ENCODE data around the gene ALG14.
"Not testable (repeated sequence)": the region's sequence is repeated elsewhere in the genome, so short reads cannot be mapped to it uniquely, and the experiment has no call there.

ALG14 gene

DNA sequence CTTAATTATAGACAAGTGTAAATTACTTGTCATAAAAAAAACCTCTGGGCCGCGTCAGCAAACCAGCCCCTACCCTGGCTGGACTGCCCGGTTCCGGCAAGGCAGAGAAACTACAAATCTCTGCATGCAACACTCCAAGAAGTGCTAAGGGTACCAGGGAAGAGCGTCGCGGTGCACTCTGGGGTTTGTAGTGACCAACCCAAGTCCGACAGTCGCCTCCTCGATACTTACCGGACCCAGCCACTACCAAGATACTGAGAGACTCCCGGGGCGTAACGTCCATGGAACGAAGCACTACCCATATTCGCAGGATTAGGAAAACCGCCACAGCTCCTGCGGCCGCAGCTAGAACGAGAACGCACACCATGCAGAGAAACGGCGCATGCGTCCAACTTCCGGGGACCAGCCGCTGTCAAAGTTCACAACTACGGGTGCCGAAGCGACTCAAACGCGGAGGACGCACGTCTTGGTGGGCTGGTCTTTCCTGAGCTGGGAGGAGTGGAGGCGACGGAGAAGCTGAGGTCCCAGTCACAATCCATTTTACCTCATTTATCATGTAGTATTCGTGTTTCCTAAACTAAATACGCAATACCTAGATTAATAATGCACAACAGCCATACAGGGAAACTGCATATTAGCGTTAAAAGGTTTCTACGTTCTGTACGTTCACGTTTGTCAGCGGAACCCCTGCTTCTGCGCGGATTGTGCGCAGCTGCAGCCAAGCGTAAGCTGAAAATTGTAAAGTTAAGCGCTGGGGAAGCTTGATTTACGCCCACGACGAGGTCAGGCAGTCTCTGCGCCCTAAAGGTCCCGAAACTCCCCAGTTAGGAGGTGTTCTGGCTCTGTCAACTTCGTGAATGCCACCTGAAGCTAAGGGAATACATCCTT lies at the start of gene ALG14:
Gene ALG14, minus strand, starts transcription at position 420 of the 888 bp plus-strand sequence. Its CDS starts 53 bp downstream, at position 367.
- intact Hi-C loops (cut with DNase I), result loop anchor here (2.0 kb wide), 1 partner anchor 162 kb away; the partner anchor contains the start of gene RWDD3
- DNase-seq, result peak; percentile 86 to 98 (median 94)

- intact Hi-C loops (cut with DNase I), result no loop called here
- no peak for DNase-seq
These were observed 49.5 kb upstream of the ALG14 start for GRCh38 chr1:95122151-95122697.

- DNase-seq, result no peak
- intact Hi-C loops (cut with DNase I), result loop anchor here (5.0 kb wide), 1 partner anchor 113 kb away; the partner anchor contains the start of gene RWDD3
These were observed 46.5 kb upstream of the ALG14 start for GRCh38 chr1:95119273-95119672.

- no peak for DNase-seq
- intact Hi-C loops (cut with DNase I), result loop anchor here (5.0 kb wide), 1 partner anchor 114 kb away; the partner anchor contains the start of gene RWDD3
These were observed 46.0 kb upstream of the ALG14 start for GRCh38 chr1:95118710-95119109.

DNA sequence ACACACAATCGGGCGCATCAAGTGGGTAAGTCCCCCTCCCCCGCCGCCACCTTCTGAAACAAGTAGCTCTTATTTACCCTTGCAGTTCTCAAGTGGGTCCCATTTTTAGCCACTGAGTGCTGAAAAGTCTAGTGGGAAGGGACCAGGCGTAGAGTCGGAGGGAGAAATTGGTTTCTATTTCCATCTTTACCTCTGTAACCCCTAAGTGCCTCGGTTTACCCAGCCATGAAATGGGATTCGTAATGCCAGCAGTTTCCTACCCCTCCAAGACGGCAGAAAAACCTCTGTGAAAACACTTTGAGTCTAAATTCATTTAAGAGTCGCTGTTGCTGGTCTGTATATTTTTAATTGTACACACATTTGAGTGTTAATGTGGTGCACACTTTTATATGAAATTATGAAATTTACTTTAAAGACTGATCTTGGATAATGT lies 45.3 kb upstream of the ALG14 start:
- DNase-seq, result peak in 1 of 10 donors; percentile 25
- intact Hi-C loops (cut with DNase I), result loop anchor here (5.0 kb wide), 1 partner anchor 114 kb away; the partner anchor contains the start of gene RWDD3

DNA sequence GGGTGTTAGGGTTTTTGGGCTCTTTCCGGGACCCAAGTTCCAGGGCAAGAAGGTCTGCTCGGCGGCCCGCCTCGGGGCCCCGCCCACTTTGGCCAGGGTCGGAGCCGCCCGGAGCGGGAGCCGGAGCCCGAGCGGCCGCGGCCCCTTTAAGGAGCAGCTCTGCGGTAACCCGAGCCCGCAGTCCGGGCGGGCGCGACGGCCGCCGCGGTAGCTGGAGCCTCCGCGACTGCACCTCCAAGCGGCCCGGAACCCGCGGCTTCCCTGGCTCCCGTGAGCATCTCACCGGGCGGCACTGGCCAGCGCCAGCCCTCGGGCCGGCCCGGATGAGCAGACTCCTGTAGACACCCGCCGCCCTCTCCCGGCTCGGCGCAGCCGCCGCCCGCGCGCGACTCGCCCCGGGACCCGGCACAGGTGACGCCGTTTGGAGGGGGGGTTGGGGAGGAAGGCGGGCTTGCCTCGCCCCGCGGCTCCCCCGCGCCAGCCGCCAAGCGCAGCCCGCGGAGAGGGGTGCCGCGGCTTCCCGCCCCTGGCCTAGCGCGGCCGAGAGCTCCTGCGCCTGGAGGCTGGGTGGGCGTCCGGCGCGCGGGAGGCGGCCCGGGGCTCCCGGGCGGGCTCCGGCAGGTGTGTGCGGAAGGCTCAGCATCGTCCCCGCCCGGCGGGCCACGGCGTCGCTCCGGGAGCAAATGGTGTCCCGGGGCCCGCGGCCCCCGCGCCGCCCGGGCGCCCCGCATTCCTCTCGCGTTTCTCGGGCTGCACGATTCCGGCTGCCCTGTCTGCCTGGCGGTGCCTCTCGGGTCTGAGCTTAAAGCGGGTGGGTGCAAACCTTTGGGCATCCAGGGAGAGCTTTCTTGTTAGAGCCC lies 44.7 kb upstream of the ALG14 start, which contains the start of gene TLCD4:
Gene TLCD4, plus strand, starts transcription at position 149 of the 860 bp plus-strand sequence. CDS start 26,547 bp downstream, outside the sequence.
- peak; percentile 27 to 91 (median 54) for DNase-seq
- intact Hi-C loops (cut with DNase I), result loop anchor here (5.0 kb wide), 1 partner anchor 115 kb away; the partner anchor contains the start of gene RWDD3

GRCh38 chr1:95116580-95117206 lies 43.9 kb upstream of the ALG14 start:
- DNase-seq, result peak; percentile 17 to 91 (median 56)
- intact Hi-C loops (cut with DNase I), result loop anchor here (5.0 kb wide), 1 partner anchor 116 kb away; the partner anchor contains the start of gene RWDD3

DNA sequence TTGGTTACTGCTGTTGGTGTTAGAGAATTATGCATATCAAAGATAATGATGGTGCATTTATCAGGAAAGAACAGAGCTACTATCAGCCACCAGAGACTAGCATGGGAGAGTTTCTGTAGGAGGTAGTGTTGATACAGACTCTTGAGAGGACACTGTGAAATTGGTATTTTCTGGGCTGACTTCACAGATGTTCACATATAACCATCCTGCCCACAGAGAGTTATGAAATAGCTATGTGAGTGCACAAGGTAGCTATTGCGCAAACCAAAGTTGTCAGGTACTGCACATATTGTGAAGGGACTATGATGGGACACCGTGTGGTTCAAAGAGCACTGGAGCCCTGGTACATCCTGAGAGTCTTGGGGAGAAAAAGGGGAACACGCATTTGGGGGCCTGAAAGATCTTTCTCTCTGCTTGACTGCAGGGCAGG lies 43.0 kb upstream of the ALG14 start:
- intact Hi-C loops (cut with DNase I), result loop anchor here (5.0 kb wide), 1 partner anchor 117 kb away; the partner anchor contains the start of gene RWDD3

DNA sequence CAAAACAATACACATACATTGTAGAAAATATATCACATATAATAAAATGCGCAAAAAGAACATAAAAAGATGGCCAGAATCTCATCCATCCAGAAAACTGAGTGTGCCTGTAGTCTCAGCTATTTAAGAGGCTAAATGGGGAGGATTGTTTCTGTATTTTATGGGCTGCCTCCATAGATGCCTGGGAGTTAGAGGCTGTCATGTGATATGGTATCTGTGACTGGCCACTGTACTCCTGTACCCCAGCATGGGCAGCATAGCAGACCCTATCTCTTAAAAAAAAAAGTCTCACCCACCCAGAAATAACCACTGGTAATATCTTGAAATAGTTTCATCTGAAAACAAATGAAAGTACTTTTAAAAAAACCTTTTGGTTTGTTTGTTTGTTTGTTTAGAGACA lies 40.9 kb upstream of the ALG14 start:
- DNase-seq, result no peak
- intact Hi-C loops (cut with DNase I), result no loop called here

More for the DNA sequence above, 43.0 kb upstream of the ALG14 start:
- no peak for DNase-seq

- DNase-seq, result no peak
- intact Hi-C loops (cut with DNase I), result no loop called here
These were observed 38.3 kb upstream of the ALG14 start for GRCh38 chr1:95111014-95111413.

- intact Hi-C loops (cut with DNase I), result no loop called here
- DNase-seq, result no peak
These were observed 36.0 kb upstream of the ALG14 start for GRCh38 chr1:95108792-95109191.

DNA sequence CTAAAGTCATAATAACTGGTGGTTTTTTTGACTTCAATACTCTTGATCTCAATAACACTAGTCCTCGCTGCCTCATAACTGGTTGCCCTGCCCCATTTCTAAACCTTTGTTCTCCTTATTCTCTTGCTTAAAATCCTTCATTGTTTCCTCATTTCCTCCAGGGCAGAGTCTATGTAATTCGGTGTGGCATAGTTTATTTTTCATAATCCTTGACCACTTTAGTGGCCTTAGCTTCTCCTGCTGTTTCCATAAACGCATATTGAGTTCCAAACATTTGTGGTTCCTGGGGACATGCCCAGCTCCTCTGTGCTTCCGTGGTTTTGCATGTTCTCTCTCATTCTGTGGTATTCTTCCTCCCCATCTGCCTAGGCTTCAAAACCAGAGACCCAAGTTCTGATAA lies 25.4 kb upstream of the ALG14 start:
- intact Hi-C loops (cut with DNase I), result no loop called here

DNA sequence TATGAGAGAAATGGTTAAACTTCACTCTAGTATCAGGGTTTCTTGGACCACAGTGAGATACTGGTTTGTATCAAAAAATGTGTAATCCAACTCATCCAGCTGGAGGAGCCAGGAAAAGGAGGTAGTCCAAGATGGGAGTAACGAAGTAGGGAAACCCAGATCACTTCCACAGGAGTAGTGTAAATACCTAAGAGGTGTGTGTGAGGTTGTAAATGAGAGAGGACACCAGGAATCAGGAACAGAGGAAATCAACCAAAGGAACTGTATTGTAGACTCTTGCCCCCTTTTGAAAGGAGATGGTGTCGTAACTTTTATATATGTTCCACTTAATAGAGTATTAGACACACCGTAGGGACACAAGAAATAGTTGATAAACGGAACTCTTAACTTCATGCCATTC lies 24.7 kb upstream of the ALG14 start:
- intact Hi-C loops (cut with DNase I), result no loop called here
- DNase-seq, result no peak

More for the DNA sequence above, 25.4 kb upstream of the ALG14 start:
- no peak for DNase-seq

GRCh38 chr1:95096218-95096841 lies 23.6 kb upstream of the ALG14 start:
- no peak for DNase-seq
- intact Hi-C loops (cut with DNase I), result no loop called here

- DNase-seq, result no peak
- intact Hi-C loops (cut with DNase I), result no loop called here
These were observed 23.1 kb upstream of the ALG14 start for GRCh38 chr1:95095833-95096217.

DNA sequence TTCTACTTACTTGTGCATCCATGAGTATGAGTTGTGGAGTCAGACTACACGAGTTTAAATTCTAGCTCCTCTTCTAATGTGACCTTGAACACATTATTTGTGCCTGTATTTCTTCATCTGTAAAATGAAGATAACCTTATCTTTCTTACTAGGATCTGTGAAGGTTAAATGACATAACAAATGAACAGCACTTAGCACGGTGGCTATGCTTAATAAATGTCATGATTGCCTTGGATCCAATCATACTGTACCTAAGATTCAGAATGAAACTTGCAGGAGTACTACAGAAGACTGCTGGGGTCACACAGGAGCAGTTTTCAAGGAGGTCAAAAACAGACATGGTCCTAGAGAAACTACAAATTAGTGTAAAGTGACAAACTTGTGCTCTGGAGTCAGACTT lies 22.2 kb upstream of the ALG14 start:
- no peak for DNase-seq
- intact Hi-C loops (cut with DNase I), result no loop called here

DNA sequence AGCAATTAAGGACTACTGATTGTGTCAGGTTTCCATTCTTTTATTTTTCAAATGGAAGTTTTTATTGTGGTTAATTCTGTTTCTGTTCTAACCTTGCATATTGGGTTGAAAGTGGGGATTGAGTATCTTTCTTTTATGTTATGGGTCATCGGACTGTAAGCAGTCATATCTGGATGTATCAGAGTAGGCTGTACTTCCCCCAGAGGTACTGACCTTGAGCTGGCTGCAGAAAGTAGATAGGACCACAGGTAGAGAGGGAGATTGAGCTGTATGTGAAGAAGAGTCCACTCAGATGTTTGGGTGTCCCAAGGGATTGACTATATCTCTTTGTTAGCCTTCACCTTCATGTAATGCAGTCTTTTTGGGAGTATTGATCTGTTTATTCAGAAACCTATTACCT lies 20.5 kb upstream of the ALG14 start:
- intact Hi-C loops (cut with DNase I), result no loop called here
- no peak for DNase-seq

DNA sequence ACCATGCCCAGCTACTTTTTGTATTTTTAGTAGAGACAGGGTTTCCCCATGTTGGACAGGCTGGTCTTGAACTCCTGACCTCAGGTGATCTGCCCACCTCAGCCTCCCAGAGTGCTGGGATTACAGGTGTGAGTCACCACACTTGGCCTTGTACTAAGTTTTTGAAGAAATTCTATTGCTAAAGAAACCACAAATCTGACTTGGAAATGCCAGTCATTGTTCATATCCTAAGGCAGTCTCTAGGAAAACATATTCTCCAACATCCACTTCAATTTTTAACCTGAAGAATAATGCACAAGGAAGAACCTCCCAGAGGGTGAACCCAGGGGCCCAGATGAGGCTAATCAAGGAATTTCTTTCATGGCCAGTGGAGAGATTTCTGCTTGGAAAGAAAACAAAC lies 20.1 kb upstream of the ALG14 start:
- intact Hi-C loops (cut with DNase I); DNase-seq: not testable (repeated sequence)

GRCh38 chr1:95091290-95091689 lies 18.5 kb upstream of the ALG14 start:
- DNase-seq; intact Hi-C loops (cut with DNase I): not testable (repeated sequence)
